ENCODE data around the gene METTL6.

GRCh38 chr3:15454965-15455364 lies 27.6 kb upstream of the METTL6 start:
- TF ChIP-seq, protein P1, sequence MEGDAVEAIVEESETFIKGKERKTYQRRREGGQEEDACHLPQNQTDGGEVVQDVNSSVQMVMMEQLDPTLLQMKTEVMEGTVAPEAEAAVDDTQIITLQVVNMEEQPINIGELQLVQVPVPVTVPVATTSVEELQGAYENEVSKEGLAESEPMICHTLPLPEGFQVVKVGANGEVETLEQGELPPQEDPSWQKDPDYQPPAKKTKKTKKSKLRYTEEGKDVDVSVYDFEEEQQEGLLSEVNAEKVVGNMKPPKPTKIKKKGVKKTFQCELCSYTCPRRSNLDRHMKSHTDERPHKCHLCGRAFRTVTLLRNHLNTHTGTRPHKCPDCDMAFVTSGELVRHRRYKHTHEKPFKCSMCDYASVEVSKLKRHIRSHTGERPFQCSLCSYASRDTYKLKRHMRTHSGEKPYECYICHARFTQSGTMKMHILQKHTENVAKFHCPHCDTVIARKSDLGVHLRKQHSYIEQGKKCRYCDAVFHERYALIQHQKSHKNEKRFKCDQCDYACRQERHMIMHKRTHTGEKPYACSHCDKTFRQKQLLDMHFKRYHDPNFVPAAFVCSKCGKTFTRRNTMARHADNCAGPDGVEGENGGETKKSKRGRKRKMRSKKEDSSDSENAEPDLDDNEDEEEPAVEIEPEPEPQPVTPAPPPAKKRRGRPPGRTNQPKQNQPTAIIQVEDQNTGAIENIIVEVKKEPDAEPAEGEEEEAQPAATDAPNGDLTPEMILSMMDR (conservative IDR thresholded peaks at IDR 0.05; ENCODE audit: low read length) = no peak
- no peak for TF ChIP-seq EZH2phosphoT487 (IDR thresholded peaks at IDR 0.05; ENCODE audit: borderline replicate concordance, low read depth, low read length)
